Stimulated activated CD8-positive, alpha-beta memory T cell treated with anti-CD3 and anti-CD28 coated beads, Interleukin-15, amount 100 ng/mL, for 24 hours (primary cell): Measurements from ENCODE around the gene GPC6.

Experiments used
- DNase-seq: peaks from one replicate; pipeline ENCODE4 v3.0.0-alpha.2; 2020; ENCODE audit warnings: low read depth

GPC6 gene

DNA sequence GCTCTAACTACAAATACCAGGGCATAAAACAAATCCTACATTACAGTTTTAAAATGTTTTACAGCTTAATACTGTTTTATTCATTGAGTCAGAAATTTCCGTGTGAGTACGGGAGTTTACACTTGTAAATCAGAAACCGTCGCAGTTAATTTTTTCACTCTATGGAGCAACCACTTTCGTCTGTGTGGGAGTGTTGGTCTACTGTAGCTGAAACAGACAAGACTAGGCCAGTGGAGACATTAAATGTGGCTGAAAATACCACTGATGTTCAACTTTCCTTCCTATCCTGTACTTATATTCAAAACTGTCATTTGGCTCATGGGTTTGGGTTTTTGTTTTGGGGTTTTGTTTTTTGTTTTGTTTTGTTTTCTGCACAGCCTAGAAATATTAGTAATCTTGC lies 984.2 kb downstream of the GPC6 start:
- no peak for DNase-seq

- DNase-seq, result no peak
These were observed 985.6 kb downstream of the GPC6 start for GRCh38 chr13:94212196-94212595.

GRCh38 chr13:94214121-94214520 lies 987.5 kb downstream of the GPC6 start:
- DNase-seq, result no peak

GRCh38 chr13:94214975-94215374 lies 988.4 kb downstream of the GPC6 start:
- no peak for DNase-seq

- no peak for DNase-seq
These were observed 989.9 kb downstream of the GPC6 start for GRCh38 chr13:94216476-94216875.

- DNase-seq, result no peak
These were observed 990.8 kb downstream of the GPC6 start for GRCh38 chr13:94217370-94217769.

GRCh38 chr13:94218537-94218936 lies 991.9 kb downstream of the GPC6 start:
- no peak for DNase-seq

DNA sequence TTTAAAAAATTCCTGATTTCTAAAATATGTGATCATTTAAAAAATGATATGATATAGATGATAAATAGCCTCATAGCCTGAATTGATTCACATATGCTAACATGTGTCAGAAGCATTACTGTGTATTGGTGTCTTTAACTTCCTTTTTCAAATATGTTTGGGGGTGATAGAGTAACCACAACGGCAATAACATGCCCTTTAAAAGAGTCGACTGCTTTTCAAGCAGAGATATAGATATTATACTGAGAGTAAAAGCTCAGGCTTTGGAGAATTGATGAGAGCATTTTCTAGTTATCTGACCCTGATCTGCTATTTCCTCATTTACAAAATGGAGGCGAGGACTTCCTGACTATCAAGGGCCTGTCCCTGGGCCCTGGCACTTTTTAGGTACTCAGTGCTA lies 992.3 kb downstream of the GPC6 start:
- DNase-seq, result no peak

- DNase-seq, result no peak
These were observed 998.1 kb downstream of the GPC6 start for GRCh38 chr13:94224670-94225069.

- no peak for DNase-seq
These were observed 1000.8 kb downstream of the GPC6 start for GRCh38 chr13:94227255-94227879.

DNA sequence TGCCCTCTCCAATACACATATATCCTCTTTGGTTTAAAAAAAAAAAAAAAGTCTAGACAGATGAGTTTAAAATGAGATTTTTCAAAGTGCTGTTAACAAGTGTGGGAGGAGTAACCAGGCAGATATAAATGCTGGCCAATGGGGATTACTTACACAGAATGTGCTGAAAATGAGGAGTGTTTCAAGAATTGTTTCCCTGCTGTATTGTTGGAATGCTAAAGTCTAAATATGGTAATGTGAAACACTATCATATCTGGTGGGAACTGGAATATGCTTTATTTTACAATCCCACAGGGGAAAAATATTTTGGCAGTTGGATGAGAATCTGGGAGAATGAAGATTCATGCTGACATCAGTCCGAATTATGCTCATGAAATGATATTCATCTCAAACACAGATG lies 1002.2 kb downstream of the GPC6 start:
- no peak for DNase-seq

DNA sequence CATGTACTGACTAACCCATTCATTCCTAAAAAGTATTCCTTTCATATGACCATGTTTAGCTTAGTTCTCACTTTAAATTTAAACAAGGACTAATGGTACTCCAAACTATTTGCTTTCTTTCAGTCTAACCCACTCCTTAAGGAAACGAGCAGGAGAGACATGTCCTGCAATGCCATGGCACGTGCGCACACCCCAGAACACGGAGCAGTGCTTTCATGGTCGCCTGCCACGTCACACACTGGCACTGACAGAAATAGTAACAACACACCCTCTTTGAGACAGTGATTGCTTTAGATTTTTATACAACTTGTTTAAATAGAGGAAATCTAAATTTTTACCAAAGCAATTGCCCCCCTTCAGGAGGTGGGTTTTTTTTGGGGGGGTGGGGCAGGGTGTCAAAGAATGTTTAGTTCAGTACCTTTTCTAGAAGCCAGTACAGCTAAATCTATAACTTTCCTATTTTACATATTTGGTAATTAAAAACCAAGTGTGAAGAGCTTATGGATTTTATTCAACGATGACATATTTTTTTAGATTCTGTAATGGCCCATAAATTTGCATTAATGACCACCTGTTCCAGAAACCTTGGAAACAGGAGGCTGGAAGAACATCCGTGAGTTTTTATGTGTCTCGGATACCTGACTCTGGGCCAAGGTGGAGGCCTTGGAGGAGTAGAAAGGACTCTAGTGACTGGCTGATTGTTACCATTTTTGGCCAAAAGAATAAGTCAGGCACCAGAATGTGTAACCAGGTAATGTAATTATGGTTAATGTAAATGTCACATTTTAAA lies 1005.7 kb downstream of the GPC6 start:
- DNase-seq, result no peak

GRCh38 chr13:94232956-94233355 lies 1006.3 kb downstream of the GPC6 start:
- DNase-seq, result no peak

- no peak for DNase-seq
These were observed 1006.8 kb downstream of the GPC6 start for GRCh38 chr13:94233401-94233800.

- DNase-seq, result no peak
These were observed 1007.2 kb downstream of the GPC6 start for GRCh38 chr13:94233837-94234236.

- DNase-seq, result no peak
These were observed 1008.1 kb downstream of the GPC6 start for GRCh38 chr13:94234738-94235137.

GRCh38 chr13:94236132-94236531 lies 1009.5 kb downstream of the GPC6 start:
- no peak for DNase-seq

DNA sequence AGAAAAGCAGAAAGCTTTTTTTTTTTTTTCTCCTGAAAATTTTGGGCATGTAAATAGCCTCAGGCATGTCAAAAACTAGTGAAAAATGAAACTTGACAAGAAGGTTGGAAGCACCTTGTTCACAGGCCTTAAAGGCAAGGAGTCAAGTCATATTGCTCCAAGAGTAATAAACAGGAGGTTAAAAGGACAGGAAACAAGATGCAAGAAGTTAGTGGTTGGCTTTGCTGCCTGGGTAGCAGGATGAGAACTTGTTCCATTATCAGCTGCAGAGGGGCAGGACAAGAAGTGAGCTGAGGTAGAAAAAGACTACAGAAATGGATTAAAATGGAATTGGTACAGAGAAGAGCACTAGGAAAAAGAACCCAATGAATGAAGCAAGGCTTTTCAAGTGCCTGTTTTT lies 1010.3 kb downstream of the GPC6 start:
- no peak for DNase-seq

- no peak for DNase-seq
These were observed 1012.5 kb downstream of the GPC6 start for GRCh38 chr13:94239135-94239534.

GRCh38 chr13:94242554-94242953 lies 1015.9 kb downstream of the GPC6 start:
- DNase-seq, result no peak

DNA sequence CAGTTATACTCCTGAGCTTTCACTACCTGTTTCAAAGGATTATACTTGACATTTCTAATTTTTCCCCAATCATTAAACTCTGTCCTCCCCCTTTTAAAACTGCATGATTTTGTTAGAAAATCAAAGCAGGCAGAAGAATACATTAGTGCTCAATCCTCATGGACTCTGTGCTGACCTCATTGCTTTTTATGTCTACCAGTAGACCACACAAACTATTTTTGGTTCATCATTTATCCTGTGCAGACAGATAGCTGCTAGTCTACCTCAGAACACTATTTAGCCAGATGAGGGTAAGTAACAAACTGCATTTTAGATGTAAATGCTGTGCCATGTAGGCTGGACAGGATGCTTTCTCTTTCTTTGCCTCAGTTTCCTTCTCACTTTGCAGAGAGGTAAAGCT lies 1016.9 kb downstream of the GPC6 start:
- no peak for DNase-seq

- no peak for DNase-seq
These were observed 1019.9 kb downstream of the GPC6 start for GRCh38 chr13:94246495-94246894.

- DNase-seq, result no peak
These were observed 1021.3 kb downstream of the GPC6 start for GRCh38 chr13:94247890-94248289.
